ENCODE results near the gene KCNAB3. TPM values are rescaled to one million over a fixed set of nuclear protein-coding genes. Genes with fewer than 3 reads are reported as not detected.

Gene KCNAB3
- total RNA-seq, 4 donors from 2014 or later = 1.6 to 2.9 (median 2.6) TPM

- TF ChIP-seq, protein P1, sequence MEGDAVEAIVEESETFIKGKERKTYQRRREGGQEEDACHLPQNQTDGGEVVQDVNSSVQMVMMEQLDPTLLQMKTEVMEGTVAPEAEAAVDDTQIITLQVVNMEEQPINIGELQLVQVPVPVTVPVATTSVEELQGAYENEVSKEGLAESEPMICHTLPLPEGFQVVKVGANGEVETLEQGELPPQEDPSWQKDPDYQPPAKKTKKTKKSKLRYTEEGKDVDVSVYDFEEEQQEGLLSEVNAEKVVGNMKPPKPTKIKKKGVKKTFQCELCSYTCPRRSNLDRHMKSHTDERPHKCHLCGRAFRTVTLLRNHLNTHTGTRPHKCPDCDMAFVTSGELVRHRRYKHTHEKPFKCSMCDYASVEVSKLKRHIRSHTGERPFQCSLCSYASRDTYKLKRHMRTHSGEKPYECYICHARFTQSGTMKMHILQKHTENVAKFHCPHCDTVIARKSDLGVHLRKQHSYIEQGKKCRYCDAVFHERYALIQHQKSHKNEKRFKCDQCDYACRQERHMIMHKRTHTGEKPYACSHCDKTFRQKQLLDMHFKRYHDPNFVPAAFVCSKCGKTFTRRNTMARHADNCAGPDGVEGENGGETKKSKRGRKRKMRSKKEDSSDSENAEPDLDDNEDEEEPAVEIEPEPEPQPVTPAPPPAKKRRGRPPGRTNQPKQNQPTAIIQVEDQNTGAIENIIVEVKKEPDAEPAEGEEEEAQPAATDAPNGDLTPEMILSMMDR (IDR thresholded peaks at IDR 0.05) = no peak
- DNase-seq (ENCODE audit: low spot score) = no peak
- ATAC-seq (ENCODE audit: low FRiP score) = no peak
These were observed 11.1 kb upstream of the KCNAB3 start for GRCh38 chr17:7940743-7941142.

DNA sequence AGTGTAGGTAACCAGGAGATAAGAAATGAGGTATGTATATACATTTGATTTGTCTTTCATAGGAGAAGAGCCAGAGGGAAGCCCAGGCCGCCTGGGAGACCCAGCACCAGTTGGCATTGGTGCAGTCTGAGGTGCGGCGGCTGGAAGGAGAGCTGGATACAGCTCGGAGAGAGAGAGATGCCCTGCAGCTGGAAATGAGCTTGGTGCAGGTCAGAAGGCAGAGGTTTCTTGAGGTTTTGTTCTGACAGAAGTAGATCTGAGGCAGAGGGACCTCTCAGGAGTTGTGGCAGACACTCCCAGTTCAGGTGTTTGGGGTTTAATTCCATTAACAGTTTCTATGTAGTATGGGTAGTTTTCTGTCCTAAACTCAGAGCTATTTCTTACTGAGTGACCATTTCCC is 10.4 kb upstream of the KCNAB3 start:
- DNase-seq (ENCODE audit: low spot score) = no peak
- ATAC-seq (ENCODE audit: low FRiP score) = no peak
- TF ChIP-seq, protein P1 (IDR thresholded peaks at IDR 0.05) = no peak

- DNase-seq (ENCODE audit: low spot score) = no peak
These were observed 6.2 kb upstream of the KCNAB3 start for GRCh38 chr17:7935859-7936258.

DNA sequence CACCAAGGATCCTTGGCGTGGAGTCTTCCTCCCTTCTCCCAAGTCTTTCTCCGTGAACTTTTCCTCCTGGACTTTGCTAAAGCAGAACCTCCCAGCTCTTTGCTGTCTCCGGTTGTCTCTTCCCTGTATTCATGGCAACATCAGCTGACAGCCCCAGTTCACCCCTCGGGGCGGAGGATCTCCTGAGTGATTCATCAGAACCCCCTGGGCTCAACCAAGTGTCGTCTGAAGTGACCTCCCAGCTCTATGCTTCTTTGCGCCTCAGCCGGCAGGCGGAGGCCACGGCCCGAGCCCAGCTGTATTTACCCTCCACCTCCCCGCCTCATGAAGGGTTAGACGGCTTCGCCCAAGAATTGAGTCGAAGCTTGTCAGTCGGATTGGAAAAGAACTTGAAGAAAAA is 3.3 kb upstream of the KCNAB3 start:
- ATAC-seq (ENCODE audit: low FRiP score) (peak; percentile 6), DNase-seq (ENCODE audit: low spot score) (no peak)
- TF ChIP-seq, protein P1 (IDR thresholded peaks at IDR 0.05) = no peak

More at GRCh38 chr17:7935859-7936258, 6.2 kb upstream of the KCNAB3 start:
- TF ChIP-seq, protein P1 (IDR thresholded peaks at IDR 0.05) = no peak
- ATAC-seq (ENCODE audit: low FRiP score) = no peak

DNA sequence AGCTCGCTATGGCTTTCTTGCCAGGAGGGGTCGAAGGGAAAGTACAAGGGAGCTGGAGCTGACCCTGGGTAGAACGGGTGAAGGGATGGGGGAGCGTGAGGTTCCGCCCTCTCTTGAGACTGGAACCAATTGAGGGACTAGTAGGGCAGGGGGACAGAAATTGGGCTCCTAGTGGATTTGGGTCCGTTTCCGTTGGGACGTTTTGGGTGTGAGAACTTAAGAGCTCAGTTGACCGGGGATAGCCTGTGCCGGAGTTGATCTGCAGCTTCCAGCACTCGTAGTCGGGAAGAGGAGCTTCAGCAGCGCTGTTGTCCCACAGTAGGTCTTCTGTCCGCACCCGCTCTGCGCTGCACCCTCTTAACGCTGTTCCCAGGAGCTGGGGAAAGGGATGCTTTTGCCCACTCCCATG is 2.8 kb upstream of the KCNAB3 start:
- ATAC-seq (ENCODE audit: low FRiP score) (no peak), DNase-seq (ENCODE audit: low spot score) (no peak)
- TF ChIP-seq, protein P1 (IDR thresholded peaks at IDR 0.05) = no peak

- TF ChIP-seq, protein P1 (IDR thresholded peaks at IDR 0.05) = no peak
- DNase-seq (ENCODE audit: low spot score) (peak; percentile 98), ATAC-seq (ENCODE audit: low FRiP score) (peak; percentile 98)
These were observed 2.2 kb upstream of the KCNAB3 start, which contains the start of the genes CNTROB and TRAPPC1 for GRCh38 chr17:7931709-7932482. Gene CNTROB, plus strand, starts transcription at chr17:7932206. Its CDS starts 874 bp downstream, at chr17:7933080. Gene TRAPPC1, minus strand, starts transcription at chr17:7931946. Its CDS starts 117 bp downstream, at chr17:7931829.

Data from omental fat pad (tissue), 4 donors.